NCI-H2107 treated with DMSO at 0.1 percent for 48 hours (cell line): ENCODE data around the gene PTPN22.
A peak's percentile ranks its signal among the peaks of the same experiment; 100 is the strongest.
"Not testable (repeated sequence)": the region's sequence is repeated elsewhere in the genome, so short reads cannot be mapped to it uniquely, and the experiment has no call there.

Source experiments
- DNase-seq: peaks from one replicate; lab custom pipeline; 2025; ENCODE audit not compliant: unreplicated experiment; lab: John Stamatoyannopoulos, UW

The PTPN22 gene

DNA sequence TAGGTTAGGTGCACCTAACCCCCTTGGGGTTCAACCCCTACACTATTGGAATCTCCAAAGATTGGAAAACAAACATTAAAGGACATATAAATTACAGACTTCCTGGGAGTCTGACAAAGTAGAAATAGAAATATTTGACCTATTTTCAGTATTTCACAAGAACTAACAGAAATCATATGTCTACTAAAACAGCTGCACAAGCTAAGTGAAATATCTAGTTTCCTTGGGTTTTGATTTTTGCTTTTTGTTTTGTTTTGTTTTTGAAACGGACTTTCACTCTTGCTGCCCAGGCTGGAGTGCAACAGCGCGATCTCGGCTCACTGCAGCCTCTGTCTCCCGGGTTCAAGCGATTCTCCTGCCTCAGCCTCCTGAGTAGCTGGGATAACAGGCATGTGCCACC is 18.8 kb downstream of the PTPN22 start:
- DNase-seq = not testable (repeated sequence)

DNA sequence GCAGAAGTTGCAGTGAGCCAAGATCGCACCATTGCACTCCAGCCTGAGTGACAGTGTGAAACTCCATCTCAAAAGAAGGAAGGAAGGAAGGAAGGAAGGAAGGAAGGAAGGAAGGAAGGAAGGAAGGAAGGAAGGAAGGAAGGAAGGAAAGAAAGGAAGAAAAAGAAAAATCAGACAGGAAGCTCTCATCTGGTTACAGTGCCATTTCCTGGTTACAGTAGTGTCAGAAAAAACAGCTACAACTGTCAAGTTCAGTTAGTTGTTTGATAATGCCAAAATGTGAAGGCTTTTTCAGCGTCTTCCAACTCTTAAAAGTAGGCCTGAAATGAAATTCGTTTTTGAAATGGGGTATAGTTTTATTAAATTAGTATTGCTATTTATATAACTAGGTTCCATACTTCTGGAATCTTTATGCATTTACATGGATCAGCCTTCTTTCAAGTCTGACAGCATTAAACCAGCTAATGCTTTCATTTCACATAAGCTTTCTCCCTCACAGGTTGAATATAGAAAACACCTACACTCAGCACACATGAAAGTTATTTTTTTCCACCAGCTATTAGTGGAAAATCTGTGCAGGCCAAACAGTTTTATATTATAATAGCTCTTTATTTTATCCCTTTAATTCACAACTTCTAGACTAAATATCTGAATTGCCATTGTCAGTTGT is 21.2 kb downstream of the PTPN22 start:
- DNase-seq = no peak

DNA sequence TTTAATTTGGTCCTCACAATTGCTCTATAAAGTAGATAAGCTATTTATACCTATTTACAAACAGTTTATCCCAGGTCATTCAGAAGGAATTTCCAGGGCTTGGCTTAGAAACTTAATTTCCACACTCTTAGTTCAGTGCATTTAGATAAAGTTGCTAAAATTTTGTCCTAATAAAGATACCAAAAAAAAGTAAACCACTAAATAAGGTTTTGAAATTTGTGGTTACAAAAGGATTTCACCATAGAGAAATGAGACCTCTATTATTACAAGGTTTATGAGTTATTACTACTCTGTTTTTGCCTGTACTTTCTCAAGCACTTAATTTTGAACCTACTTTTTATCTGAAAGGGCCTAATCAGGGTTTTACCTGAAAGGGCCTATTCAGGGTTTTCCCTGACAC is 22.4 kb downstream of the PTPN22 start:
- no peak for DNase-seq

DNA sequence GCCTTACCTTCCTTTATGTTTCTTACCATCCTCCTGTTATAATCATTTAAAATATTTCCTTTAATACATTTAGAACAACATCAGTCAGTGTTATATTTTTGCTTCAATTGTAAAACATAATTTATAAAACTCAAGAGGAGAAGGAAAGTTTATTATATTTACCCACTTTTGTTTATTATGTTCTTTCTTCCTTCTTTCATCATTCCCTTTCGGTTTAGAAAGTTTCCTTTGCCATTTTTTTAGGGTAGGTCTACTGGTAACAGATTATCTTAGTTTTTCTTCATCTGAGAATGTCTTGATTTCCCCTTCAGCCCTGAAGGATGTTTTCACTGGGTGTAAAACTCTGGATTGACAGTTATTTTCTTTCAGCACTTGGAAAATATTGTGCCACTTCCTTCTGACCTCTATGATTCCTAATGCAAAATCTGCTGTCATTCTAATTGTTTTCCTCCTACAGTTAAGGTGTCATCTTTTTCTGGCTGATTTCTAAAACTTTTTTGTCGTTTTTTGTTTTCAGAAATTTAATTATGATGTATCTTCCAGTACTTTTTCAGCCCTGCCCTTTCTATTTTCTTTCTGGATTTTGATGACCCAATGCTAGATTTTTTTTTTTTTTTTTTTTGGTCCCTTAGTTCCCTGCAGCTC is 25.0 kb downstream of the PTPN22 start:
- DNase-seq = no peak

DNA sequence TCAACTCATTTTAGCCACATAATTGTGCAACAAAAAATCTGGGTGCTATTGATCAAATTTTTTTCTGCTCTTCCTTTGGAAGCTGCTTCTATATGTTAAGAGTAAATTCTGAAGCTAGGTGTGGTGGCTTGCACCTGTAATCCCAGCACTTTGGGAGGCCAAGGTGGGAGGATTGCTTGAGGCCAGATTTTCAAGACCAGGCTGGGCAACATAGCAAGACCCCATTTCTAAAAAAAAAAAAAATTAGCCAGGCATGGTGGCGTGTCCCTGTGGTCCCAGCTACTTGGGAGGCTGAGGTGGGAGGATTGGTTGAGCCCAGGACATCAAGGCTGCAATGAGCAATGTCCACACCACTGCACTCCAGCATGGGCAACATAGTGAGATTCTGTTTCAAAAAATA is 35.0 kb downstream of the PTPN22 start:
- DNase-seq = no peak

DNA sequence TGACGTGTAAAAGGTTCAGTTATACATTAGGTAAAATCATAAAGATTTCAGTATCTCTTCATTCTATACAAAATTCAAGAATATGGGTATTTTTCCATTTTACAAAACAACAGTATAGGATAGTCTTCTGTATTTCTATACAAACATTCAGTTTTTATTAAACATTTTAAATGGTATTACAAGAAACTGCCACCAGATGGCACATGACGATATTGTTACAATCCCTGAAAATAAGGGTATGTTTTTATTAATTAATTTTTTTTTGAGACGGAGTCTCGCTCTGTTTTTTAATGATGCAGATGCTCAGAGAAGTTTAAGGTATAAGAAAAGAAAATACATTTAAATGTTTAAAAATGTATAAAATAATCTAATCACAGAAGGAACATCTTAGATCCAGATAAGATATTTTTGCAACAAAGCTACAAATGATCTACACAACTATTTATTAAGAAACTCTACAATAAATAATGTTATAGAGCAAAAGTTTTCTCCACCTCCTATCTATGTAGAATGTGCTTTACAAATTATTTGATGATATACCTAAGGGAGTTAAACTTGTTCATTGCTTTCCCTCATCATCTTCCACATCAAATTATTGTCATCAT is 35.7 kb downstream of the PTPN22 start:
- DNase-seq = peak; percentile 52

DNA sequence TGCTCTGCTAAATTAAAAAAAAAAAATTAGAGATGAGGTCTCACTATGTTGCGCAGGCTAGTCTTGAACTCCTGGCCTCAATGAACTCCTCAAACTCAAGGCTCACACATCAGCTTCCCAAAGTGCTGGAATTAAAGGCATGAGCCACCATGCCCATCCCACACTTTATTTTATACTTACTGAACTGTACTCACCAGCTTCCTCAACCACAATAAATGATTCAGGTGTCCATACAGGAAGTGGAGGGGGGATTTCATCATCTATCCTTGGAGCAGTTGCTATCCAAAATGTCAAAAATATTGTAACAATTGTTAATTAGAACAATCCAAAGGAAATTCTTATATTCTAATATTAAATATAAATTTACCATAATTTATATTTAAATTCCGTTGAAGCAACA is 36.8 kb downstream of the PTPN22 start:
- no peak for DNase-seq

DNA sequence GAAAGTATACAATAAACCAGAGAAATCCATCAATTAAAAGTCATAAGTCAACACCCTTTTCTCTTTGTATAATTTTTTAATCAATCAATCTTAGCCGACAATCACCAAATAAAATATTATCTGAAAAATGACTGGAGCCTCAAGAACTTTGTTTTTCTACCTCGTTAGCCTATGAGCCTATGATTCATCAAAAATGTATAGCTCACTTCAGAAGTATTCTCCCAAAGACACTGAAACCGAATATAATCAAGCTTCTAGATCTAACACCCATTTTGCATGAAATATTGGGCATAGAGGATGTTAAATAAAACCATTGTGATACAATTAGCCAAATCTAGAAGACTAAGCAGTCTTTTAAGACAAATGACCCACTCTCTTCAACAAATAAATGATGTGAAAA is 41.5 kb downstream of the PTPN22 start:
- DNase-seq = no peak

DNA sequence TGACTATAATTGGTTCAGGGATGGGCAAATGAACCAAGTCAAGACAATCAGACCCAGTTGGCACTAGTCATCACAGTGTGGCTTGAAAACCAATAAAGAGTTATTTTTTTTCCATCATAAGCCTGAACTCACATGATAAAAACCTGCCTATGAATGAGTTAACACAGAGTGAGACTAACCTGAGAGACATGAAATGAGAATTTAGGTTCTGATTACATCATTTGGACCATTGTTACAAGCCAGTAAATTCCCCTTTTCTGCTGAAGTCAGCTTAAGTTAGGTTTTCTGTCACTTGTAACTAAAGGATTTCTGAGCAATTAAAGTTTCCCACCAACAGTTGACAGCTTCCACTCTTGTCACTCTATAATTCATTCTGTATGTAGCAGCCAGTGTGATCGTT is 49.6 kb downstream of the PTPN22 start:
- no peak for DNase-seq

DNA sequence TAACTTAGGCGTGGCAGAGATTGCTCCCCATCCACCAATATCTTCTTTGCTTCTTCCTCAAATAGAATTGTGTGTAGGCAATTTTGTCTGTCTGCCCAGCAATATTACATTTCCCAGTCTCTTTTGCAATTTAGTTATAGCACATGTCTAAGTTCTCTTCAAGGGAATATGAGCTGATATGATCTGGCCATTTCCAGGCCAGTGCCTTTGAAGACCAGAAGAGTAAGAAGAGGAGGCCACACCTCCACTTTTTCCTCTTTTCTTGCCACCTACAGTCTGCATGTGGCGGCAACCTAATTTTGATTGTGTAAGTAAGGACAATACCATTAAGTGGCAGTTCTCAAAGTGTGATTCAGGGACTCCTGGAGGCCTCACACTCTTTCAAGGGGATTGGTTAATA is 52.9 kb downstream of the PTPN22 start:
- no peak for DNase-seq

DNA sequence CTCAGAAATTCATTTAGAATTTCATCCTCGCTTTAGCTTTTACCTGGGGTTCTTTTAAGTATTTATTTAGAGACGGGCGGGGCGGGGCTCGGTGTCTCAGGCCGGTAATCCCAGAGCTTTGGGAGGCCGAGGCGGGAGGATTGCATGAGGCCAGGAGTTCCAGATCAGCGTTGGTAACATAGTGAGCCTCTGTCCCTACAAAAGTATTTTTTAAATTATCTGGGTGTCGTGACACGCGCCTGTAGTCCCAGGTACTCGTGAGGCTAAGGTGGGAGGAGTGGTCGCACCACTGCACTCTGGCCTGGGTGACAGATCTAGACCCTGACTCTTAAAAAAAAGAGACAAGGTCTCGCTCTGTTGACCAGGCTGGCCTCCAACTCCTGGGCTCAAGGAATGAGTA is 58.3 kb downstream of the PTPN22 start:
- DNase-seq = no peak

DNA sequence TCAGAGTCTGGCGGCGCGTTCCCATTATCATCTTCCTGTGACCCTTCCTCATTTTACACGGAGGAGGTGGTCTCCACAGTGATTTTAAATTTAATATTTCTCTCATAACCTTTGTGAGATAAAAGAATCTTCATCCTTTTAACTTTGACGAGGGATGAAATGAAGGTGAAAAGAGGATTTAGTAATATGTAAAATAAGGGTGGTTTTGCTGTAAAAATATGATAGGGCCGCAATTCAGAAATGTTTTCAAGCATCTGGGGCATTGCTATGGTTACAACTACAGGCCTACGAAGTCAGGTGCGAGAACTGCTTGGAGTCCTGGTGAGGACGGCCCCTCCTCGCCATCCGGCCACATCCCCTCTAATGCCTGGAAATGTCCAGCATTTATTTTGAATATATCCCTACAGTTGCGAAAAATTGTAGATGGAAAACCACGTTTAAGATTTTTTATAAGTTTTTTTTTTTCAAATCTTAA is 58.8 kb downstream of the PTPN22 start:
- DNase-seq = no peak

DNA sequence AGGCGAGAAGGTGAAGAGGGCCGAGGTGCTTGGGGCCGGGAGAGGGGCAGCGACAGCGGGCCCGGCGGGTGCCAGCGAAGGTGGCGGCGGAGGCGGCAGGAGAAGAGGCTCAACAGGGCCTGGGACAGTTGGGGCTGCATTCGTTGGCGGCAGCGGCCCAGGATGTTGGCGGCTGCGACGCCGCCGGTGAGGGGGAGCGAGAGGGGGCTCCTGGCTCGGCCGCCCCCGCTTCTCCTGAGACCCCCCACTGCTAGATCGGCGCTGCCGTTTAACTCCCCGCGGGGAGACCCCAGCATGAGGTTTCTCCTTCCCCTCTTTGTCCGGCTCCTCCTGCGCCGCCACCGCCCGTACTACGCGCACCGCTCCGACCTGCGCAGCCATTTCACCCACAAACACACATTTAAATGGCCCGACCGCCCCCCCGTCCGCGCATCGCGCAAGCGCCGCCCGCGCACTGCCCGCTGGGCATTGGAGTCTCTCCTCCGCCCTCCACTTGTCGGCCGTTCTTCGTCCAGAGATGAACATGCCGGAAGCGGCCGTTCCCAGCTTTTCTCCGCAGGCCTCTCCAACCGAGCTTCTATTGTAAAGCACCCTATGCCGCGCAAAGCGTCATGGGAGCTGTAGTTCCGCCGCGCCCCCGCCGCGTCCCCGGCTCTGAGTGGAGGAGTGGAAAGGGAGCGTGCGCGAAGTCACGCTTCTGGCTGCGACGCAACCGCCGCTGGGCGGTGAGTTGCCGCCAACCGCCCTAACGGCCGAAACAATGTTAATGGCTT is 59.4 kb downstream of the PTPN22 start, which contains the start of gene RSBN1:
Gene RSBN1 (minus strand): TSS at position 589 of the 773 bp plus-strand sequence. CDS start 64 bp downstream, at position 525.
- peak; percentile 97 for DNase-seq

DNA sequence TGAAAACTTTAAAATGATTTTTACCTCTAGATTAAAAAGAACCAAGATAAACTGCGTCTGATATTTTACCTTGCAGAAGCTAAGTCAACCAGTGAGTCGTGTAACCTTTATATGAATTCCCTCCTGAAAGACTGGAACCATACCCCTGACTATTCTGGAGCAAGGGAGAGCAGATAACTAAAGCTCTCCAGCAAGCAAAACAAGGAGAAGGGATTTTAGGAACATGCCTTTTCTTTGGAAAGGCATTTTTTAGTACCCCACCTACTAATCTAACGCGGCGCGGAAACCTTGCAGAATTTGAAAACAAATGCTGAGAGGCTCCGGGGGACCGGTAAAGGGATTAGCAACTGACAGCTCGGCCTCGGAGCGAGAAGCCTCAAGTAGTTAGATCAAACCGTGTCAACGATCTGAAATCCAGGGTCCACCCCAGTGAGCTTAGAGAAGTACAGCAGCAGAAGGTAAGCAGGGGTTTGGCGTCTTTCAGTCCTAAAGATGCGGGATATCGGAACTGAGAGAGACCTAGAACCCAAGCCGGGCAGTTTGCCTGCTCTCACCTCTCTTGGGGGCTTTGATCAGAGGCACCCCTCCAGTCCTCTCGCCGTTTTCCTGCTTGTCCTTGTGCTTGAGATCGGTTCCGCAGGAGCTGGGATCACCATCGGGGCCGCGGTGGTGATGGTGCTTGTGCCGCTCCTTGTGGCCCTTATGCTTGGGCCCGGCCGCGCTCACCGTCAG is 60.2 kb downstream of the PTPN22 start:
- peak; percentile 57 for DNase-seq

DNA sequence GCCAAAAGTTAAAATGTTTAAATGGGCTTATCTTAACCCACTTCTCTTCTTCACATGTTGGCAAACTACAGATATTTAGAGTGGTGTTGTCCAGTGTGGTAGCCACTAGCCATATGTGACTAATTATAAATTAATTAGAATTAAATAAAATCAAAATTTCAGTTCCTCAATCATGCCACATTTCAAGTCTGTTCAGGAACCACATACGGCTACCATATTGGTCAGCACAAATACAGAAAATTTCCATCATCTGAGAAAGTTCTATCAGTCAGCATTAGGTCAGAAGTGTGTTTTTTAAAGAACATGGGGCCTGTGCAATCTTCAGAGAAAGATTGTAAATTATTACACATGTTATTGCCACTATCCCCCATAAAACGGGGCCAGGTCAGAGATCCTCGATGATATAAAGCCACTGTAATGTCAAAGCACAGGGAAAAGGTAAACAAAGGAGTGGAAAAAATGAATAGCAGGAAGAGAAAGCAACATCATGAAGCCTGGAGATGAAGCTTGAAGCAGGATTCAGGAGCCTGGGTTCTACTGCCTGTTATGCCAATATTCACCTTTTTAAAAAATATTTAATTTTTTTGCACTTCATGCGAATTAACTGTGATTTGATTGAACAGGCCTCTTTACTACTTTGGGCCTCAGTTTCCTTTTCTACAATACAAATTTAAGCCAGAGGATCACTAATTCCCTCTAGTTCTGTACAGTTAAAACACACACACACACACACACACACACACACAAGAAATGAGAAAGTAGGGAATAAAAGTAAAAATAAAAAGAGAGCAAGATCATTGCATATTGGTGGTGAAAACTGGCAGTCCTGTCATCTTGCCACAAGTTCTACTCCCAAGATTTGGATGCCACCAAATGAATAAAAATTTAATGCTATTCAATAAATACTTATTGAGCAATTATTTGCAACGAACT is 61.6 kb downstream of the PTPN22 start:
- DNase-seq = no peak

DNA sequence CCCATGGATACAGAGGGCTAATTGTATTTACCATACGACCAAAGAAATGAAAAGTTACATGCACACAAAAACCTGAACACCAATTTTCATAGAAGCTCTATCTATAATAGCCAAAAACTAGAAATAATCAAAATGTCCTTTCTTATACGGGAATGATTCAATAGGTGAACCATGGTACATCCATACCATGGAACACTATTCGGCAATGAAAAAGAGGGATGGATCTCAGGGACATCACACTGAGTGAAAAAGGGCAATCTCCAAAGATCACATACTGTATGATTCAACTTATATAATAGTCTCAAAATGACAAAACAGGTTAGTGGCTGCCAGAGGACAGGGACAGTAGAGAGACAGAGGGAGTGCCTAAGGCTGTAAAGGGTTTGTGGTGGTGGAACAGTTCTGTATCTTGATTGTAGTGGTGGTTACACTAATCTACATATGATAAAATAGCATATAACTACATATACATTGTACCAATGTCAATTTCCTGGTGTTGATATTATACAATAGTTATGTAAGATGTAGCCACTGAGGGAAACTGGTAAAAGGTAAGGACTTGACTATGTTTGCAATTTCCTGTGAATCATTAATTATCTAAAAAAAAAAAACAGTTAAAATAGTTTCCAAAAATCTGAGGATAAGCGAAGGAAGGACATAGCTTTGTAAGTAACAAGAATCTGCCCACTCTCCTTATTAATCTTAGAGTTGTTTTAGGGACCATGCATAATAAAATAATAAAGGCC is 62.9 kb downstream of the PTPN22 start:
- no peak for DNase-seq

DNA sequence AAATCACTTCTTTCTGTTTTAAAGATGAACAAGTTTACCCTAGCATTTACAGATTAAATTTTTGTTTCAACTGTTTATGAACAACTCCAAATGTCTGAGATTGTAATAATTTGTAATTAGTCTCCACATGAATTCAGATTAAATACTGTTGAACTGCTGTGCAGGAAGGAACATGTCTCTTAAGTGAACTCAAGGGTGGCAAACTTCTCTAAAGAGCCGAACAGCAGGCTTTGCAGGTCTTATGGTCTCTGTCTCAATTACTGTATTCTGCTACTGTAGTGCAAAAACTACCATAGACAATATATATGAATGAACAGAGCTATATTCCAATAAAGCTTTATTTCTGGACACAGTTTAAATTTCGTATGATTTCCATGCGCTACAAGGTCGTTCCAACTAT is 65.9 kb downstream of the PTPN22 start:
- DNase-seq = no peak

DNA sequence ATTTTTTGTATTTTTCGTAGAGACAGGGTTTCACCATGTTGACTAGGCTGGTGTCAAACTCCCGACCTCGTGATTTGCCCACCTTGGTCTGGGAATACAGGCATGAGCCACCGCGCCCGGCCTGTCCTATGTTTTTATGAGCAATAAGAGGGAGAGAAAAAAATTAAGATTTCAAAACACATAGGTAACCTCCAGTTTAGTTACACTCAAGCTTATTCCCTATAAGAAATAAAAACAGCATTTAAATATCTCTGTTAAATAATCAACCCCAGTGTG is 66.3 kb downstream of the PTPN22 start:
- DNase-seq = no peak
